Endometrial microvascular endothelial cells (primary cell): ENCODE data around the gene KLRC2. TPM values are rescaled to one million over a fixed set of nuclear protein-coding genes. Genes with fewer than 3 reads are reported as not detected.
"Not testable (repeated sequence)": the region's sequence is repeated elsewhere in the genome, so short reads cannot be mapped to it uniquely, and the experiment has no call there.

Experiments used
- in situ Hi-C: cut with HindIII; loops from 2 replicates; pipeline ENCODE4 v1.10.0; 2017; ENCODE audit warnings: low sequenced_read_pairs, low pct_unique_long_range_greater_than_20kb; ENCODE audit errors: inconsistent ontology term
- total RNA-seq: library from RNA; depleted of rRNA; stranded (reverse); fragments of >200 nt; gene quantifications from one replicate; pipeline ENCODE4 v1.2.3, GENCODE V29; 2015; ENCODE audit errors: inconsistent ontology term

KLRC2 gene
- total RNA-seq, 1 donor from 2014 or later: not detected

- in situ Hi-C loops: no loop called here
These were observed 26.4 kb downstream of the KLRC2 start, which contains the start of gene KLRC4 for GRCh38 chr12:10409392-10409791. Gene KLRC4 (minus strand): TSS chr12:10409757. CDS start chr12:10409575, 182 bp downstream.

DNA sequence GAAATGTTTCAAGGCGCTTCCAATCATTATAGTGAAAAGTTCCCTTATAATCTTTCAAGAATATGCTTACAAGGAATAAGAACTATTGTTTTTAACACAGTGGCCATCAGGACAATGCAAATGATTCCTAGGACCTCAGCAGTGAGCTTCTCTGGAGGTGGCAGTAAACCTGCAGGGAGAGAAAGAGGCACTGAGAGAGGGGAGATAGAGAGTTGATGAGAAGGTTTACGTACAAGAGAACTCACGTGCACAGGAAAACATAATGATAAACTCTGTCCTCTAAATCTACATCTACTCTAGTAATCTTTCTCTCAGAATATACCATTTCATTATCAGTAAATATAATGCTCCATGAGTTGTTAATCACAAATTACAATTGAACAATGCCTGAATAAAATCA is 27.0 kb downstream of the KLRC2 start:
- in situ Hi-C loops: no loop called here

DNA sequence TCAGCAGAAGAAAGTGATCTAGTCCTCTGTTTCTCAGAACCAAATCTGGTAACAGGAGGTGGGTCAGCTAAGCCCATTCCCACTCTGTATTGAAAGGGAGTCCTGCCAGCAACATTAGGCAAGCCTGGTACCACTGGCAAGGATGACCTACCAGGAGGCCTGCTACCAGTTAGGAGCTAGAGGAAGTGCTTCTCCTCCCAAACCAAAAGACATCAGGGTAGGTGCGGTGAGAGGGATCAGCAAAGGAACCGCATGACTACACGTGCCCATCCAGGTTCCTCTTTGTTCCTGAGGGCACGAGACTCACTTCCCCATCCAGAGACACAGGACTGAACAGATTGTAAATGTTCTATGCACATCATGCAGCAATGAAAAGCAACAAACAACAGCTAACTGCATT is 29.1 kb downstream of the KLRC2 start:
- in situ Hi-C loops: no loop called here

DNA sequence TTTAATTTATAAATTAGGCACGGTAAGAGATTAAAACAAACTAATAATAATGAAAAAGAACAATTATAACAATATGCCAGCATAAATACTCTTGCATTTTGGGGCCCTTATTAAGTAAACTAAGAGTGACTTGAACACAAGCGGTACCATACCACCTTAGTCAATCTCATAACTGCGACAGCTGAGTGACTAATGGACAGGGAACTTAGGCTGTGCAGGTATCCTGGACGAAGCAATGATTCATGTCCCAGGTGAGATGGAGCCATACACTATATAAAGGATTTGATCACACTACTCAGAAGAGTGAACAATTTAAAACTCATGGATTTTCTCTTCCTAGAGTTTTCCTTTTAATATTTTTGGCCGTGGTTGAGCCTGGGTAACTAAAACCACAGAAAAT is 30.5 kb downstream of the KLRC2 start:
- in situ Hi-C loops: no loop called here

DNA sequence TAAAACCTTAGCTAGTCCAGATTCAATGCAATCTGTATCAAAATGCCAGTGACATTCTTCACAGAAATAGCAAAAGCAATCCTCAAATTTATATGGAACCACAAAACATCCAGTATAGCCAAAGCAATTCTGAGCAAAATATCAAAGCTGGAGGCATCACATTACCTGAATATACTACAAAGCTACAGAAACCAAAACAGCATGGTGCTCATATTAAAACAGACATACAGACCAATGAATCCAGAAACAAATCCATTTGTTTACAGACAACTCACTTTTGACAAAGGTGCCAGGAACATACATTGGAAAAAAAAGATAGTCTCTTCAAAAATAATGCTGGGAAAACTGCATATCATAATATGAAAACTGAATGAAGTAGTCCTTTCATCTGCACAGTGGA is 31.0 kb downstream of the KLRC2 start:
- in situ Hi-C loops: no loop called here

DNA sequence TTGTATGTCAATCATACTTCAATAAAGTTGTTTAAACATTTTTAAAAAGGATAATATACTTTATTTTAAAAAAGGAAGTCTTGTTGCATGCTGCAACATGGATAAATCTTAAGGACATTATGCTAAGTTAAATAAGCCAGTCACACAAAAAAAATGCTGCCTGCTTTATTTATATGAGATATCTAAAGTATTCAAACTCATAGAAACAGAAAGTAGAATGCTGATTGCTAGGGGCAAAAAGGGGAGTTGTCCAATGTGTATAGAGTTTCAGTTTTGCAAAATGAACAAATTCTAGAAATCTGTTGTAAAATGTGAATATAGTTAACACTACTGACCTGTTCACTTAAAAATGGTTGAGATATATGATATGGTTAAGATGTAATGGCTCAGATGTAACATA is 35.0 kb downstream of the KLRC2 start:
- in situ Hi-C loops: no loop called here

- in situ Hi-C loops: no loop called here
These were observed 37.6 kb downstream of the KLRC2 start for GRCh38 chr12:10398168-10398567.

DNA sequence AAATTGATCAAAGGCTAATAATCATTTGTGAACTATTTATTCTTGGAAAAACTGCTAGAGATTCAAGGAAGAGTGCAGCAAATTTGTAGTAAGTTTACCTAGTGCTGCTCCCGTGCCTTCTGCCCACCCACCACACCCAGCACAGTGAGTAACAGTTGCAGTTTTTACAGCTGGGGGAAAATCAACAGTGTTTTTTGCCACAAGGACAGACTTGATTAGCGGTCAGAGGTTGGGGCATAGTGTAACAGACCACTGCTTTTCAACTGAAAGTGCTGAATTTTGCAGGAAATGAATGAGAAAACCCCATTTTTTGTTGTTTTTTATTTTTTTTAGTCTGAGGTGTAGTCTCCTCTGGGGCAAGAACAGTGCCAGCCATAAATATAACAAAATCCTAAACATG is 38.5 kb downstream of the KLRC2 start:
- in situ Hi-C loops: no loop called here

GRCh38 chr12:10396176-10396575 is 39.6 kb downstream of the KLRC2 start:
- in situ Hi-C loops: not testable (repeated sequence)

GRCh38 chr12:10395390-10395998 is 40.3 kb downstream of the KLRC2 start:
- in situ Hi-C loops: no loop called here

GRCh38 chr12:10394531-10395152 is 41.2 kb downstream of the KLRC2 start:
- in situ Hi-C loops: not testable (repeated sequence)

DNA sequence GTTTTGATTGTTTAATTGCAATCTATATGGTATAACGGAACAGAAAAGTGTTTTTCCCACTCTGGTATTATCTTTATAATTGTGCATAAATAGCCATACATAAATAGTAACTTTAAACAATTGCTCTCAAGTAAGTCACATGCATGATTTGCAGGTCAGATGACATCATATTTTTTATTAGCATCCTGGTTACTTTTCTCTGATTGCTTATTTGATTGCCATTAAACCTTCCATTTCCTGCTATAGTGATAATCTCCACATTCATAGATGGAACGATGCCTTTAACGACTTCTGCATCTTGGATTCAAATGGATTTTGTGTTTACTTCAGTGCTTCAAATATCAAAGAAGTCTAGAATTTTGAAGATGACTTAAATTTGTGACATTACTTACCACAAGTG is 42.5 kb downstream of the KLRC2 start:
- in situ Hi-C loops: no loop called here

DNA sequence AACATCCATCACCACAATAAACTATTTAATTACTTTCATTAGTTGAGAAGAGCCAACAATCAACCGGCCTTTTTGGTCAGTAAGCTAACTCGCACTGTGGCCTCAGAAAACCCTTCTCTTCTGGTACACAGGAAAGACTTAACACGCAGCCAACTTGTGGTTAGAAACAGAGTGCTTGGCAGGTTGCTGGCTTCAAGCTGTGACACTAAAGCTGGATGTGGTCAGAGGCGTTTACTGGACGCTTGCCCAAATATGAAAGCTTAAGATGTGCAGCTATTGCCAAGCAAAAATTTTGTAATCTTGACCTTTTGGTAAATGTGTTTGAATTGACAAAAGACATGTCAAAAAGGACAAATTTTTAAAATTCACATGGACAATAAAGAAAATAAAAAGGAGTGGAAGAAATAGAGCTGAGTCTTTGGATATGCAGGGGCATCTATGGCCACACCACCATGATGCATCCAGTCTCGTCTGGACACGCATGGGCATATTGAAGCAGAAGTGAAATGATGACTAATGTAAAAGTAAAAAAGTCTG is 43.3 kb downstream of the KLRC2 start:
- in situ Hi-C loops: no loop called here

DNA sequence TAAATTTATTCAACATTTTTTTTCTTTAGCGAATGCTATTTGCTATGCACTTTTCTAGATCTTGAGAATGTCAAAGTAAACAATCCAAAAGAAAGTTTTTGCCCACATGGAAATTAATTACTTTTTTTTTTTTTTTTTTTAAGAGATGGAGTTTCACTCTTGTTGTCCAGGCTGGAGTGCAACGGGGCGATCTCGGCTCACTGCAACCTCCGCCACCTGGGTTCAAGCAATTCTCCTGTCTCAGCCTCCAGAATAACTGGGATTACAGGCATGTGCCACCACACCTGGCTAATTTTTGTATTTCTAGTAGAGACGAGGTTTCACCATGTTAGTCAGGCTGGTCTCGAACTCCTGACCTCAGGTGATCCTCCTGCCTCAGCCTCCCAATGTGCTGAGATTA is 44.8 kb downstream of the KLRC2 start:
- in situ Hi-C loops: not testable (repeated sequence)

DNA sequence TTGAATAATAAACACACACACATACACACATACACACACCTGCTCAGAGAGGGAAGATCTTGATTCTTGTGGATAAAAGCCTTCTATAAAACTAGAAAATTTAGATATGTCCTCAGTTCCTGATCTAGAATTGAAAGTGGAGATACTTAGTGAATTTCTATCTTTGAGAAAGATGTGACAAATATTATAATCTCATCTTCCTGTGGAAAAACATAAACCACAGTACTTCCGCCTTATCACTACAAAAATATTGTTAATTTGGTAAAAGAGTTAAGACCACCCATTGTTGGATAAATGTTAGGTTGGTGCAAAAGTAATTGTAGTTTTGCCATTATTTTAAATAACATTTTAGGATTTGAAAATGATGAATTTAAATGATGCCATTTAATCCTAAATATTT is 45.9 kb downstream of the KLRC2 start, which contains the start of gene KLRK1:
Gene KLRK1, minus strand, starts transcription at position 138 of the 400 bp plus-strand sequence. CDS start 1,231 bp downstream, outside the sequence.
- in situ Hi-C loops: no loop called here

DNA sequence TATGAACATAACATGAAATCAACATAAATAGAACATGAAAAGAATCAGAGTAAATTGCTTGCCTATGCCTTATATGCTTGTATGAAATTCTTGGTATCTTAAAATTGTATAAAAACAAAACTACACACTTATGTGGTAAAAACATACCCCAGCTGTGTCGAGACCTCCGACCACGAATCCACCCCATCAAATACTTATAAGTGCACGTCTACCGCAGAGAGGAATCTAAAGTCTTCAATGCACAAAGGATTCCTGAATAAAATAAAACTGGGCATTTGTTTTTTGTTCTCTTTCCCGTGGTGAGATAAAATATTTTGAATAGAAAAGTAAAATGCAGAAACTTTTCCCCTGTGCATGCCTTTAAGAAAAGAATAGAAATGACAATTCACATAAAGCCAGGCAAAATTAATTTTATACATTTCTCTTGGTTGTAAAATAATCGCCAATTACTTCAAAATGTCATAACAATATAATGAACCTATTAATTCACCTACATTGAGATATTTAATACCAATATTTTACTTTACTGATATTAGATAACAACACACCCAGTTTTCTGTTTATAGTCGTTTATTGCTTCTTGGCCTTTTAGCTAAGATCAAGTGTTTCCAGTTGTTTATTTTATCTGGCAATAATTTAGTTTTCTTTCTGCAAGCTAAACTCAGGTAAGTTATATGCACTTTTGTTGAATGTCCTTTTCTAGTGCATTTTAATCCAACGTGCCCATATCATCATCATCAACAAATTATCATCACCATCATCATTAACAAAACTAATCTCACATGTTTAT is 47.0 kb downstream of the KLRC2 start:
- in situ Hi-C loops: no loop called here

DNA sequence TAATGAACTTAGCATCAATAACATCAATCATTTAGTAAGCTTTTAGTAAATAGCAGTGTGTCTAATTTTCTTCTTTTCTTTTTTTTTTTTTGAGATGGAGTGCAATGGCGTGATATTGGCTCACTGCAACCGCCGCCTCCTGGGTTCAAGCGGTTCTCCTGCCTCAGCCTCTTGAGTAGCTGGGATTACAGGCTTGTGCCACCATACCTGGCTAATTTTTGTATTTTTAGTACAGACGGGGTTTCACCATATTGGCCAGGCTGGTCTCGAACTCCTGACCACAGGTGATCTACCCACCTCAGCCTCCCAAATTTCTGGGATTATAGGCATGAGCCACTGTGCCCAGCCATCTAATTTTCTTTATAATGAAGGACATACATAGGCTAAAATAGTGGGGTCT is 48.3 kb downstream of the KLRC2 start:
- in situ Hi-C loops: not testable (repeated sequence)

GRCh38 chr12:10386857-10387256 is 49.0 kb downstream of the KLRC2 start:
- in situ Hi-C loops: no loop called here

DNA sequence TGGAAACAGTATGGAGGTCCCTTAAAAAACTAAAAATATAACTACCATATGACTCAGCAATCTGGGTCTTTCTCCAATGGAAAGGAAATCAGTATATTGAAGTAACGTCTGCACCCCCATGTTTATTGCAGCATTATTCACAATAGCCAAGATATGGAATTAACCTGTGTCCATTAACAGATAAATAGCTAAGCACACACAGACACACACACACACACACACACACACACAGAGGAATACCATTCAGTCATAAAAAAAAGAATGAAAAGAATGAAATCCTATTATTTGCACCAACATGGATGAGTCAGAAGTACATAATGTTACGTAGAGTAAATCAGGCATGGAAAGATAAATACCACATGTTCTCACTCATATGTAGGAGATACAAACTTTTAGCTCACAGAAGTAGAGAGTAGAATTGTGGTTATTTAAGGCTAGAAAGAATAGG is 50.6 kb downstream of the KLRC2 start:
- in situ Hi-C loops: no loop called here

GRCh38 chr12:10384191-10384590 is 51.6 kb downstream of the KLRC2 start:
- in situ Hi-C loops: no loop called here
